Uterus (tissue), 2 donors: ENCODE results near the gene DNAJC9.

Experiments used
- POLR2A ChIP-seq, 2 donors: fragments of 450-650 bp; IDR thresholded peaks; one replicate each; pipeline ENCODE4 v1.6.1; 2016; ENCODE audit warnings: antibody characterized with exemption in 2 of 2, mild to moderate bottlenecking in 1 of 2, moderate library complexity in 1 of 2
- TF ChIP-seq, protein P1 (sequence below), 4 experiments: fragments of 200-600 bp in 2 of 4; fragments of 450-650 bp in 2 of 4; sonication (generic) in 2 of 4; IDR thresholded peaks; one replicate each; pipeline ENCODE4 v1.5.1; 2016 to 2019; ENCODE audit warnings: antibody characterized with exemption in 4 of 4, mild to moderate bottlenecking in 2 of 4, moderate library complexity in 1 of 4

DNA sequence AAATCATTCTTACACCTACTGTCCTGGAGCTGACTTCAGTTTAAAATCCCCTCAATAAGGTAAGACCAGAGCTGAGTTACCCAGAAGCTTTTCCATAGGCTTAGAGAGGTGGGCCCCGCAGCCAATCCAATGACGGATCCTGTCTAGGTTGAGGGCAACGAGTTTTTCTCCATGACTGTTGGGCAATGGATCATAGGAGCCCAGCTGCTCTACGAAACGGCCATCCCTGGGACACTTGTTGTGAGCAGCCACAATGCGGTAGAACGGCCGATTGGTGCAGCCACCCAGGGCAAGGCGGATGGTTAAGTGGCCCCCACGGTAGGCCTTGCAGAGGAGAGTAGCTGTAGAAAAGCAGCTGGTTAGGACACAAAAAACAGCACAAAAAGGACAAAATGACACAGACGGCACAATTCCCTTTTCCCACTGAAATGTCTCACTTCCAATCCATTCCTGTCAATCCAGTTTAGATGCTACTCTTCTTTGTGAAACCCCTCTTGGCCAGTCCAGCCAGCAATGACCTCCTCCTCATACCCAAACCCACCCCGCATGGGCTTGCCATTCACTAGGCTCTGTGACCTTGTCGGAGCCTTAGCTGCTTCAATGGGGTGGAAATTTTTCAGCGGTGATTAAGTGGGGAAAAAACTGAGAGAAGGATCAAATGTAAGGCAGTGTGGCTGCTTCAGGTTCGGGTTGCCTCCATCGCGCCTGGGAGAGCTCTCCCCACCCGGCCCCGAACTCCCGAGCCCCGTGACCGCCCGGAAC, 4.8 kb upstream of the DNAJC9 start:
- TF ChIP-seq POLR2A (IDR thresholded peaks at IDR 0.05): no peak
- TF ChIP-seq, protein P1, sequence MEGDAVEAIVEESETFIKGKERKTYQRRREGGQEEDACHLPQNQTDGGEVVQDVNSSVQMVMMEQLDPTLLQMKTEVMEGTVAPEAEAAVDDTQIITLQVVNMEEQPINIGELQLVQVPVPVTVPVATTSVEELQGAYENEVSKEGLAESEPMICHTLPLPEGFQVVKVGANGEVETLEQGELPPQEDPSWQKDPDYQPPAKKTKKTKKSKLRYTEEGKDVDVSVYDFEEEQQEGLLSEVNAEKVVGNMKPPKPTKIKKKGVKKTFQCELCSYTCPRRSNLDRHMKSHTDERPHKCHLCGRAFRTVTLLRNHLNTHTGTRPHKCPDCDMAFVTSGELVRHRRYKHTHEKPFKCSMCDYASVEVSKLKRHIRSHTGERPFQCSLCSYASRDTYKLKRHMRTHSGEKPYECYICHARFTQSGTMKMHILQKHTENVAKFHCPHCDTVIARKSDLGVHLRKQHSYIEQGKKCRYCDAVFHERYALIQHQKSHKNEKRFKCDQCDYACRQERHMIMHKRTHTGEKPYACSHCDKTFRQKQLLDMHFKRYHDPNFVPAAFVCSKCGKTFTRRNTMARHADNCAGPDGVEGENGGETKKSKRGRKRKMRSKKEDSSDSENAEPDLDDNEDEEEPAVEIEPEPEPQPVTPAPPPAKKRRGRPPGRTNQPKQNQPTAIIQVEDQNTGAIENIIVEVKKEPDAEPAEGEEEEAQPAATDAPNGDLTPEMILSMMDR (IDR thresholded peaks at IDR 0.05): no peak
